LNCAP (cell line): Measurements from ENCODE around the gene CRYM.

Experiments used
- CTCF ChIP-seq: fragments of 450-650 bp; IDR thresholded peaks from 2 replicates; pipeline ENCODE4 v1.5.1; 2017; ENCODE audit warnings: mild to moderate bottlenecking

CRYM gene

GRCh38 chr16:21226749-21227148 lies 51.3 kb downstream of the CRYM start:
- no peak for TF ChIP-seq CTCF

- TF ChIP-seq CTCF: no peak
These were observed 53.3 kb downstream of the CRYM start for GRCh38 chr16:21224800-21225199.

GRCh38 chr16:21223787-21224186 lies 54.3 kb downstream of the CRYM start:
- TF ChIP-seq CTCF: no peak

- TF ChIP-seq CTCF: no peak
These were observed 55.4 kb downstream of the CRYM start for GRCh38 chr16:21222495-21223337.

GRCh38 chr16:21219551-21219950 lies 58.5 kb downstream of the CRYM start:
- no peak for TF ChIP-seq CTCF

GRCh38 chr16:21218153-21218552 lies 59.9 kb downstream of the CRYM start:
- no peak for TF ChIP-seq CTCF

GRCh38 chr16:21217121-21217520 lies 61.0 kb downstream of the CRYM start:
- TF ChIP-seq CTCF: no peak
